SK-N-SH (cell line): ENCODE results near the gene RCSD1. TPM values are rescaled to one million over a fixed set of nuclear protein-coding genes. Genes with fewer than 3 reads are reported as not detected.

Source experiments
- CTCF ChIA-PET: fragments of 300-600, 350-600 bp; formaldehyde crosslinking; extraction: SDS; loops from one replicate; lab custom pipeline; 2021; lab: Yijun Ruan, JAX
- POLR2A ChIA-PET: fragments of 350-600 bp; sonication (Branson Sonifier 250); formaldehyde crosslinking; extraction: SDS; loops from one replicate; lab custom pipeline; 2020; ENCODE audit warnings: antibody characterized with exemption, inconsistent platforms; lab: Yijun Ruan, JAX
- DNase-seq: peaks from one replicate; pipeline ENCODE4 v3.0.0; 2012
- H2AFZ ChIP-seq: fragments of 200-600 bp; sonication (generic); 2 replicates; pipeline ENCODE4 v1.8.1; 2016; ENCODE audit warnings: antibody characterized with exemption, mild to moderate bottlenecking, low read depth
- H3F3A ChIP-seq: fragments of 200-600 bp; sonication (generic); replicated peaks from 2 replicates; pipeline ENCODE3; 2016; ENCODE audit warnings: antibody characterized with exemption, mild to moderate bottlenecking; ENCODE audit not compliant: insufficient read depth
- H3K27ac ChIP-seq, 2 experiments: fragments of 200-500 bp in 1 of 2; fragments of 200-600 bp in 1 of 2; sonication (Bioruptor generic) in 1 of 2; sonication (generic), shearing (Covaris generic) in 1 of 2; 2 replicates each; pipeline versions ENCODE4 v1.5.1 to v1.6.1; 2014 to 2016; ENCODE audit warnings: low read depth in 2 of 2, inconsistent platforms in 1 of 2, low read length in 1 of 2, mild to moderate bottlenecking in 1 of 2, mixed read lengths in 1 of 2
- H3K27me3 ChIP-seq: fragments of 200-600 bp; sonication (generic), shearing (Covaris generic); 2 replicates; pipeline ENCODE4 v1.6.1; 2016; ENCODE audit warnings: mixed run types; ENCODE audit not compliant: insufficient read depth
- H3K36me3 ChIP-seq, 2 experiments: fragments of 200-500 bp in 1 of 2; fragments of 200-600 bp in 1 of 2; sonication (Bioruptor generic) in 1 of 2; sonication (generic) in 1 of 2; replicated peaks in 1 of 2; 2 replicates each; pipeline versions ENCODE3 to v1.5.1; 2014 to 2016; ENCODE audit warnings: low read length in 1 of 2, mild to moderate bottlenecking in 1 of 2; ENCODE audit not compliant: insufficient read depth in 2 of 2, control insufficient read depth in 1 of 2
- H3K4me1 ChIP-seq, 2 experiments: fragments of 200-500 bp in 1 of 2; fragments of 200-600 bp in 1 of 2; sonication (Bioruptor generic) in 1 of 2; sonication (generic), shearing (Covaris generic) in 1 of 2; 2 replicates each; pipeline versions ENCODE4 v1.5.1 to v1.6.1; 2014 to 2016; ENCODE audit warnings: low read depth in 1 of 2, low read length in 1 of 2, mixed run types in 1 of 2; ENCODE audit not compliant: insufficient read depth in 2 of 2, control insufficient read depth in 1 of 2
- H3K4me2 ChIP-seq: fragments of 200-600 bp; sonication (generic), shearing (Covaris generic); 2 replicates; pipeline ENCODE4 v1.6.1; 2017; ENCODE audit warnings: mixed run types
- H3K4me3 ChIP-seq, 2 experiments: fragments of 200-500 bp in 1 of 2; fragments of 200-600 bp in 1 of 2; sonication (Bioruptor generic) in 1 of 2; sonication (generic), shearing (Covaris generic) in 1 of 2; 2 replicates each; pipeline versions ENCODE4 v1.5.1 to v1.8.1; 2014 to 2016; ENCODE audit warnings: low read depth in 2 of 2, inconsistent platforms in 1 of 2, low read length in 1 of 2, mild to moderate bottlenecking in 1 of 2, mixed read lengths in 1 of 2, moderate library complexity in 1 of 2
- H3K79me2 ChIP-seq: fragments of 200-600 bp; sonication (generic); 2 replicates; pipeline ENCODE4 v1.8.1; 2017; ENCODE audit warnings: mild to moderate bottlenecking; ENCODE audit not compliant: insufficient read depth
- H3K9ac ChIP-seq: fragments of 200-600 bp; sonication (generic); 2 replicates; pipeline ENCODE4 v1.6.1; 2017; ENCODE audit warnings: mixed run types
- H3K9me2 ChIP-seq: fragments of 200-600 bp; sonication (generic); 2 replicates; pipeline ENCODE4 v1.6.1; 2017; ENCODE audit warnings: mixed run types
- H3K9me3 ChIP-seq: fragments of 200-600 bp; sonication (generic); 2 replicates; pipeline ENCODE4 v1.6.1; 2017; ENCODE audit warnings: mixed run types, mild to moderate bottlenecking, moderate library complexity
- H4K20me1 ChIP-seq: fragments of 200-600 bp; sonication (generic); 2 replicates; pipeline ENCODE4 v1.6.1; 2017; ENCODE audit warnings: mild to moderate bottlenecking, mixed run types; ENCODE audit not compliant: insufficient read depth
- CHD2 ChIP-seq: fragments of 150-350 bp; IDR thresholded peaks from 2 replicates; pipeline ENCODE4 v1.6.1; 2018; ENCODE audit warnings: low read length; ENCODE audit not compliant: partially characterized antibody
- ELF1 ChIP-seq: IDR thresholded peaks from 2 replicates; pipeline ENCODE4 v1.4.0; 2012
- EP300 ChIP-seq, 2 experiments: IDR thresholded peaks; 2 replicates each; pipeline versions ENCODE4 v1.4.0 to v1.6.1; 2012; ENCODE audit warnings: borderline replicate concordance in 1 of 2, low read depth in 1 of 2, low read length in 1 of 2
- EZH2phosphoT487 ChIP-seq: fragments of 200-600 bp; sonication (generic); IDR thresholded peaks from 2 replicates; pipeline ENCODE4 v1.6.1; 2017; ENCODE audit warnings: low read depth, mixed run types, mild to moderate bottlenecking, antibody characterized with exemption, moderate library complexity, borderline replicate concordance
- FOXM1 ChIP-seq: IDR thresholded peaks from 2 replicates; pipeline ENCODE4 v1.4.0; 2012; ENCODE audit warnings: low read depth, mild to moderate bottlenecking
- GABPA ChIP-seq: IDR thresholded peaks from 2 replicates; pipeline ENCODE4 v1.4.0; 2012; ENCODE audit warnings: low read depth, mild to moderate bottlenecking
- GATA2 ChIP-seq: sonication (generic); formaldehyde crosslinking; IDR thresholded peaks from 2 replicates; pipeline ENCODE4 v1.5.0; 2020; ENCODE audit warnings: mild to moderate bottlenecking, missing genetic modification reagents
- IRF3 ChIP-seq: fragments of 150-350 bp; IDR thresholded peaks from 2 replicates; pipeline ENCODE4 v1.6.1; 2016; ENCODE audit warnings: mild to moderate bottlenecking, low read depth, low read length
- JUND ChIP-seq: IDR thresholded peaks from 2 replicates; pipeline ENCODE4 v1.4.0; 2012
- MAX ChIP-seq: IDR thresholded peaks from 2 replicates; pipeline ENCODE4 v1.4.0; 2012; ENCODE audit warnings: low read depth
- MEF2A ChIP-seq: IDR thresholded peaks from 2 replicates; pipeline ENCODE4 v1.4.0; 2012; ENCODE audit warnings: low read depth, borderline replicate concordance
- NFIC ChIP-seq: IDR thresholded peaks from 2 replicates; pipeline ENCODE4 v1.4.0; 2012; ENCODE audit warnings: borderline replicate concordance
- SMC3 ChIP-seq: IDR thresholded peaks from 2 replicates; pipeline ENCODE4 v1.6.1; 2012; ENCODE audit warnings: low read depth, low read length, improper control_type of control experiment
- TAF1 ChIP-seq: IDR thresholded peaks from 2 replicates; pipeline ENCODE4 v1.6.1; 2012; ENCODE audit warnings: low read depth, mild to moderate bottlenecking, low read length, moderate library complexity, borderline replicate concordance
- TEAD4 ChIP-seq: IDR thresholded peaks from 2 replicates; pipeline ENCODE4 v1.4.0; 2012; ENCODE audit warnings: mild to moderate bottlenecking, borderline replicate concordance; ENCODE audit not compliant: insufficient read depth
- USF1 ChIP-seq: IDR thresholded peaks from 2 replicates; pipeline ENCODE4 v1.4.0; 2012; ENCODE audit warnings: low read depth, borderline replicate concordance
- USF2 ChIP-seq: fragments of 150-350 bp; IDR thresholded peaks from 2 replicates; pipeline ENCODE4 v1.6.1; 2017; ENCODE audit warnings: antibody characterized with exemption, low read length, low read depth, borderline replicate concordance
- ZBTB33 ChIP-seq: IDR thresholded peaks from 2 replicates; pipeline ENCODE4 v1.4.0; 2012; ENCODE audit warnings: low read depth, borderline replicate concordance
- WGBS: methylation state at CpG from one replicate; pipeline ENCODE4 v1.1.6; 2017; ENCODE audit warnings: low lambda C conversion rate; 5-methylcytosine and 5-hydroxymethylcytosine counted together
- polyA plus RNA-seq, 3 experiments: library from polyadenylated mRNA; depleted of rRNA; stranded (reverse); fragments of >200 nt; gene quantifications; 2 replicates each; pipeline ENCODE4 v1.2.3, GENCODE V29; 2012

The RCSD1 gene
- polyA plus RNA-seq, 1 of the 3 experiments (the other 2 are of a cell fraction), result 0.02 TPM

- no peak for TF ChIP-seq IRF3
Observed at GRCh38 chr1:167625040-167625823, 4.8 kb upstream of the RCSD1 start (continued).

GRCh38 chr1:167627615-167627864 is 2.5 kb upstream of the RCSD1 start:
- no peak overlapping the region for H3K9ac ChIP-seq
- DNase-seq, result no peak
- H3K9me2 ChIP-seq, result no peaks in the 10 kb centered on the region
- peaks cover 0 to 5% of the 10 kb centered on the region in 2 experiments; a peak in 1 of 4 replicates for H3K4me1 ChIP-seq
- TF ChIP-seq GATA2 (CRISPR knock-in tag) (no peak), EZH2phosphoT487 (no peak), EP300 (IDR thresholded peaks at IDR 0.05; ENCODE audit: borderline replicate concordance in 1 of 2, low read depth in 1 of 2, low read length in 1 of 2) (no peak), IRF3 (no peak), USF1 (no peak), SMC3 (no peak), GABPA (no peak), TEAD4 (no peak), ZBTB33 (no peak), FOXM1 (no peak), USF2 (no peak), MEF2A (no peak), MAX (no peak), JUND (no peak), ELF1 (no peak), TAF1 (no peak), NFIC (no peak), CHD2 (no peak)
- POLR2A ChIA-PET, result no interaction called here
- CTCF ChIA-PET, result interaction anchor here (1.7 kb wide), 1 partner anchor 60 kb away, joined by 4 read pairs; no protein-coding TSS in a partner anchor
- no peak overlapping the region for H2AFZ ChIP-seq
- 92% methylated on average over 3 of the region's 3 CpGs for WGBS
- no peak overlapping the region for H3K4me3 ChIP-seq
- H3F3A ChIP-seq, result no peaks in the 10 kb centered on the region
- no peaks in the 10 kb centered on the region for H3K9me3 ChIP-seq
- peaks cover 10% of the 10 kb centered on the region; the same call in 1 of the 2 replicates for H3K27me3 ChIP-seq
- H3K79me2 ChIP-seq, result no peaks in the 10 kb centered on the region
- H4K20me1 ChIP-seq, result no peaks in the 10 kb centered on the region
- no peaks in the 10 kb centered on the region for H3K36me3 ChIP-seq
- H3K27ac ChIP-seq, result no peak overlapping the region
- H3K4me2 ChIP-seq, result no peak overlapping the region
